HepG2 (cell line): ENCODE measurements around the gene KLF3.

ENCODE experiments used
- ATF2 ChIP-seq: sonication (generic); formaldehyde crosslinking; IDR thresholded peaks from 2 replicates; pipeline ENCODE4 v1.4.0; 2020; ENCODE audit warnings: missing genetic modification reagents
- CTCF ChIP-seq: sonication (generic); formaldehyde crosslinking; IDR thresholded peaks from 2 replicates; pipeline ENCODE4 v1.5.0; 2020; ENCODE audit warnings: mild to moderate bottlenecking, missing genetic modification reagents, moderate library complexity
- E2F5 ChIP-seq: sonication (generic); formaldehyde crosslinking; conservative IDR thresholded peaks from 2 replicates; pipeline ENCODE4 v1.4.0; 2020; ENCODE audit warnings: missing genetic modification reagents
- EP300 ChIP-seq, 3 experiments: sonication (generic) in 1 of 3; formaldehyde crosslinking in 1 of 3; IDR thresholded peaks; 2 replicates each; pipeline versions ENCODE4 v1.5.1 to v1.6.1; 2011 to 2020; ENCODE audit warnings: low read depth in 2 of 3, low read length in 2 of 3, borderline replicate concordance in 1 of 3, improper control_type of control experiment in 1 of 3, mild to moderate bottlenecking in 1 of 3, missing genetic modification reagents in 1 of 3, moderate library complexity in 1 of 3
- KDM5A ChIP-seq: fragments of 200-600 bp; sonication (generic); IDR thresholded peaks from 2 replicates; pipeline ENCODE4 v1.7.0; 2018; ENCODE audit warnings: antibody characterized with exemption, mild to moderate bottlenecking, low read length, borderline replicate concordance
- MYC ChIP-seq: sonication (generic); formaldehyde crosslinking; IDR thresholded peaks from 2 replicates; pipeline ENCODE4 v1.9.0; 2021; ENCODE audit warnings: missing genetic modification reagents, borderline replicate concordance
- POLR2A ChIP-seq, 2 experiments: IDR thresholded peaks; 2 replicates each; pipeline ENCODE4 v1.6.1; 2011; ENCODE audit warnings: low read depth in 2 of 2, low read length in 2 of 2, mild to moderate bottlenecking in 1 of 2, moderate library complexity in 1 of 2; ENCODE audit not compliant: insufficient read depth in 1 of 2
- POLR2G ChIP-seq: fragments of 200-400 bp; formaldehyde crosslinking; IDR thresholded peaks from 2 replicates; pipeline ENCODE4 v1.6.1; 2018; ENCODE audit warnings: mild to moderate bottlenecking, low read depth, low read length, moderate library complexity
- SPEN ChIP-seq: sonication (generic); formaldehyde crosslinking; IDR thresholded peaks from 2 replicates; pipeline ENCODE4 v1.5.1; 2020; ENCODE audit warnings: low read depth, mild to moderate bottlenecking, missing genetic modification reagents
- ZNF354B ChIP-seq: sonication (generic); formaldehyde crosslinking; IDR thresholded peaks from 2 replicates; pipeline ENCODE4 v1.8.0; 2022; ENCODE audit warnings: mild to moderate bottlenecking, missing genetic modification reagents
- ZNF441 ChIP-seq: sonication (generic); formaldehyde crosslinking; IDR thresholded peaks from 2 replicates; pipeline ENCODE4 v1.7.0; 2021; ENCODE audit warnings: missing genetic modification reagents, borderline replicate concordance
- ZNF816 ChIP-seq: sonication (generic); formaldehyde crosslinking; IDR thresholded peaks from 2 replicates; pipeline ENCODE4 v1.8.0; 2022; ENCODE audit warnings: missing genetic modification reagents, mild to moderate bottlenecking, borderline replicate concordance

- TF ChIP-seq CTCF (CRISPR knock-in tag) (no peak), EP300 (IDR thresholded peaks at IDR 0.05; ENCODE audit: low read depth in 2 of 2, low read length in 2 of 2) (no peak), EP300 (CRISPR knock-in tag; IDR thresholded peaks at IDR 0.05; ENCODE audit: borderline replicate concordance) (no peak), POLR2A (IDR thresholded peaks at IDR 0.05; ENCODE audit: insufficient read depth in 1 of 2, low read depth in 2 of 2, low read length in 2 of 2) (no peak), KDM5A (no peak), ZNF441 (CRISPR knock-in tag) (no peak), E2F5 (CRISPR knock-in tag) (no peak), POLR2G (no peak), ATF2 (CRISPR knock-in tag) (no peak), ZNF816 (no peak), ZNF354B (no peak), SPEN (CRISPR knock-in tag) (no peak), MYC (CRISPR knock-in tag) (no peak)
Measured at GRCh38 chr4:38625508-38625907, 38.5 kb upstream of the KLF3 start.
